Measurements from ENCODE around the gene SYT13.

- TF ChIP-seq CTCF (optimal IDR thresholded peaks at IDR 0.05 in 1 of 3, IDR thresholded peaks at IDR 0.05 in 1 of 3, conservative IDR thresholded peaks at IDR 0.05 in 1 of 3; ENCODE audit: extremely low read depth in 1 of 3, insufficient read depth in 2 of 3, low read length in 3 of 3) (no peak), EZH2 (IDR thresholded peaks at IDR 0.05; ENCODE audit: low read length) (no peak)
Measured at GRCh38 chr11:45213717-45214116, 72.4 kb downstream of the SYT13 start.

Measured in keratinocyte (primary cell).